Measurements from ENCODE around the gene OTUD7B.

- TF ChIP-seq, protein P1, sequence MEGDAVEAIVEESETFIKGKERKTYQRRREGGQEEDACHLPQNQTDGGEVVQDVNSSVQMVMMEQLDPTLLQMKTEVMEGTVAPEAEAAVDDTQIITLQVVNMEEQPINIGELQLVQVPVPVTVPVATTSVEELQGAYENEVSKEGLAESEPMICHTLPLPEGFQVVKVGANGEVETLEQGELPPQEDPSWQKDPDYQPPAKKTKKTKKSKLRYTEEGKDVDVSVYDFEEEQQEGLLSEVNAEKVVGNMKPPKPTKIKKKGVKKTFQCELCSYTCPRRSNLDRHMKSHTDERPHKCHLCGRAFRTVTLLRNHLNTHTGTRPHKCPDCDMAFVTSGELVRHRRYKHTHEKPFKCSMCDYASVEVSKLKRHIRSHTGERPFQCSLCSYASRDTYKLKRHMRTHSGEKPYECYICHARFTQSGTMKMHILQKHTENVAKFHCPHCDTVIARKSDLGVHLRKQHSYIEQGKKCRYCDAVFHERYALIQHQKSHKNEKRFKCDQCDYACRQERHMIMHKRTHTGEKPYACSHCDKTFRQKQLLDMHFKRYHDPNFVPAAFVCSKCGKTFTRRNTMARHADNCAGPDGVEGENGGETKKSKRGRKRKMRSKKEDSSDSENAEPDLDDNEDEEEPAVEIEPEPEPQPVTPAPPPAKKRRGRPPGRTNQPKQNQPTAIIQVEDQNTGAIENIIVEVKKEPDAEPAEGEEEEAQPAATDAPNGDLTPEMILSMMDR (IDR thresholded peaks at IDR 0.05) = no peak
- no peak for TF ChIP-seq POLR2A (IDR thresholded peaks at IDR 0.05)
Observed at GRCh38 chr1:150056407-150056806, 45.9 kb upstream of the OTUD7B start.

All from adrenal gland (tissue), 5 donors.